ENCODE data around the gene PATL2.
"Not testable (repeated sequence)": the region's sequence is repeated elsewhere in the genome, so short reads cannot be mapped to it uniquely, and the experiment has no call there.

Gene PATL2

DNA sequence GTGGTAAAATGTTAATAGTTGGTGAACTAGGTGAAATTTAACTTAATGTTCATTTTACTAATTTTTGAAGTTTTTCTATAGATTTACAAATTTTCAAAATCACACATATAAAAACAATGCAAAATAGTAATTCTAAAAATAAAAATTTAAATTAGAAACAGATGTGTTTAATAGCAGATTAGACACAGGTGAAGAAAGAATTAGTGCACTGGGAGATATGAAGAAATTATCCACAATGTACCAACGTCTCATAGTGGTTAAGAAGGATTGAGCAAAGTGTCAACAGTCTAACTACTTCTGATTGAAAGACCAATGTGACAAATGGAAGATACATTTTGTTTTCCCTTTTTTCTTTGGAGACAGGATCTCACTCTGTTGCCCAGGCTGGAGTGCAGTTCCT is 74.1 kb downstream of the PATL2 start:
- no peak for DNase-seq

DNA sequence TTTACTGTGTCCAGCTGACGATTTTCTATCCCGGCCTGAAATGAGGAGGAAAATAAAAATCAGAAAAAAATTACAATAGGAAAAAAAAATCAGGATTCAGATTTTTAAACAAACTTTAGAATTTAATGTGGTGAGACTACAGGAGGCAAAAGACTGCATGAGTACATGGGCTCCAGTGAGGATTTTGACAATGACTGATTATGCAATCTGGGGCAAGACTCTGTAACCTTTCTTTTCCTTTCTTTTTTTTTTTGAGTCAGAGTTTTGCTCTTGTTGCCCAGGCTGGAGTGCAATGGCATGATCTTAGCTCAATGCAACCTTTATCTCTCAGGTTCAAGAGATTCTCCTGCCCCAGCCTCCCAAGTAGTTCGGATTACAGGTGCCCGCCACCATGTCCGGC is 77.5 kb downstream of the PATL2 start:
- DNase-seq, result no peak

DNA sequence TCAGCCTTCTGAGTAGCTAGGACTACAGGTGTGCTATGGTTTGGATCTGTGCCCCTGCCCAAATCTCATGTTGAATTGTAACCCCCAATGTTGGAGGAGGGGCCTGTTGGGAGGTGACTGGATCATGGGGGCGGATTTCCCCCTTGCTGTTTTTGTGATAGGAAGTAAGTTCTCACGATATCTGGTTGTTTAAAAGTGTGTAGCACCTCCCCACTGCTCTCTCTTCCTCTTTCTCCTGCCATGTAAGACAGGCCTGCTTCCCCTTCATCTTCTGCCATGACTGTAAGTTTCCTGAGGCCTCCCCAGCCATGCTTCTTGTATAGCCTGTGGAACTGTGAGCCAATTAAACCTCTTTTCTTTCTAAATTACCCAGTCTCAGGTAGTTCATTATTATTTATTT is 85.8 kb downstream of the PATL2 start:
- not testable (repeated sequence) for DNase-seq

DNA sequence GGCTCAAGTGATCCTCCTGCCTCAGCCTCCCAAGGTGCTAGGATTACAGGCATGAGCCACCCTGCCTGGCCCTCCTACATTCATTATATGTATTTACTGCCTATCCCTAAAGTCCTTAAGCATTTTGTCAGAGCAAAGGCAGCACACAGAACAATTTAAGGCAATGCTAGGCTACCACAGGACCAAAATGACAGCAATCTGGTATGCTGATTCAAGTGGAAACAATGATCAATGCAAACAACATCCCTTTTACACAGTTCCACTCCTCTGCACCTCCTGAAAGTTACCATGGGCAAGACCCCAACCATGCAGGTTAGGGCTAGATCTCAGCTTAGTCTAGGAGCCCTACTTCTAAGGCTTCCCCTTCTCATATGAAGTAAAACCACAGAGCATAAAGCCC is 87.9 kb downstream of the PATL2 start:
- no peak for DNase-seq

DNA sequence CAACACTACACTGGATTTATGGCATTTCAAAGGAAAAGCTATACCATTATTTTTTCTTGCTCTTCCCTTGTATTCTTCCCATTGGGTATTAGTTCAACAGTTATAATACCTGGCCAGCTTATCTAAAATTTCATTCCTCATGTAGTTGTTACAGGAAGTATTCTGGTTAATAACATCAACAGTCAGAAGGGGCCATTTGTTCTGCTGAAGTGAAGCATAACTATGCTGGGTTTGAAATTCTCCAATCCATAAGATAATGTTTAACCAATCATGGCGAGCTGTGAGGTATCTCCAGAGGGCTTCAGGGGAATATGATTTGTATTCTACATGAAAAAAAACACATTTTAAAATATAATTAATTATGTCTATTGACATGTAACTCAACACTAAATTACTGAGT is 91.0 kb downstream of the PATL2 start:
- no peak for DNase-seq

DNA sequence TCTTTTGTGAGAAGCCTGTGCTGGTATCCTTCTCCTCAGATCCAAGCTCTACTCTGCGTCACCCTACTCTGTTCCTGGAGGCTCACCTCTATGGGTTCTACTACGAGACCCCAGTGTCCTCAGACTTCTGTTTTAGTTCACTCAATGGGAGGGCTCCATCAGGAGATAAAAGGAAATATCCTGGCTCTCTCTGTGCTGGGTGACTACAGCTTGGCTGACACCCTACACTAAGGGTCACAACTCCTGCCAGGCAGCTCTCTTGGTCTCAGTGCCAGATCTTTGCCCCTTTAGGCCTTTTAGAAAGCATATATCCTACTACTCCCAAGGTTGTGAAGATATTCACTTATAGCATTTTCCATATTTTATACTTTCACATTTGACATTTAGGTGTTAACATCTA is 94.1 kb downstream of the PATL2 start:
- no peak for DNase-seq
